Measurements from ENCODE around the gene XCL2.

Gene XCL2

DNA sequence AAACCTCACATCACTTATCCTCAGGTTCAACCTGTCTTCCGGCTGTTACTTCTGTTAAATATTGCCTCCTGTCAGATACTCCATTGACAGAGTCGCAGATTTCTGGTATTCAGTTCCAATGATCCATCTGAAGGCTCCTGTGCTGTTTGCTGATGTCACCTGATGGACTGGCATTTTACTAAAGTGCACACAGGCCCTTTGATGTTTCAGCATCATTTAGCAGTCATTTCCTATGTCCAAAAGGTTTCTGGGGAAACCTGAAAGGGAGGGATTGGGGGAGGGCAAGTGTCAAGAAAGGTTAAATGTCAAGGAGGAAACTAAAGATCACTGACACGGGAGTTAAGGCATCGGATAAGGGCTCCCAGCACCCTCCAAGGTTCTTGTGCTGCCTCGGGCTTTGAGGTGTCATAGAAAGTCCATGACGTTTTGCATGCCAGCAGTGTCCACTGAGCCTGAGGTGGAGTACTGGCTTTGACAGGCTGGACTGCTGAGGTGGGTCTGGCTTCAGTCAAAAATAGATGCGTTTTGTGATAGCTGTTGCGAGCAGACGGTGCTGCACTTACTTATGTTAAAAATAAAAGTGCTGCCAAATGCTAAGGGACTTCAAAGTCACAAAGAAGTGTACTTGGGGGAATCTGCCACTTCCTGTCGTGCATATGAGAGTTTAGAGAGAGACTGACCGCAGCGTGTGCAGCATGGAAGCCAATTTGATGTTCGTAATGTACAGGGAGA lies 30.8 kb downstream of the XCL2 start:
- no peak overlapping the region for H3K4me3 ChIP-seq (ENCODE audit: low read depth, low read length)
- TF ChIP-seq, protein P1, sequence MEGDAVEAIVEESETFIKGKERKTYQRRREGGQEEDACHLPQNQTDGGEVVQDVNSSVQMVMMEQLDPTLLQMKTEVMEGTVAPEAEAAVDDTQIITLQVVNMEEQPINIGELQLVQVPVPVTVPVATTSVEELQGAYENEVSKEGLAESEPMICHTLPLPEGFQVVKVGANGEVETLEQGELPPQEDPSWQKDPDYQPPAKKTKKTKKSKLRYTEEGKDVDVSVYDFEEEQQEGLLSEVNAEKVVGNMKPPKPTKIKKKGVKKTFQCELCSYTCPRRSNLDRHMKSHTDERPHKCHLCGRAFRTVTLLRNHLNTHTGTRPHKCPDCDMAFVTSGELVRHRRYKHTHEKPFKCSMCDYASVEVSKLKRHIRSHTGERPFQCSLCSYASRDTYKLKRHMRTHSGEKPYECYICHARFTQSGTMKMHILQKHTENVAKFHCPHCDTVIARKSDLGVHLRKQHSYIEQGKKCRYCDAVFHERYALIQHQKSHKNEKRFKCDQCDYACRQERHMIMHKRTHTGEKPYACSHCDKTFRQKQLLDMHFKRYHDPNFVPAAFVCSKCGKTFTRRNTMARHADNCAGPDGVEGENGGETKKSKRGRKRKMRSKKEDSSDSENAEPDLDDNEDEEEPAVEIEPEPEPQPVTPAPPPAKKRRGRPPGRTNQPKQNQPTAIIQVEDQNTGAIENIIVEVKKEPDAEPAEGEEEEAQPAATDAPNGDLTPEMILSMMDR (IDR thresholded peaks at IDR 0.05; ENCODE audit: insufficient read depth, low read depth, low read length, missing control alignments) = no peak
- DNase-seq (ENCODE audit: low read depth) = no peak

DNA sequence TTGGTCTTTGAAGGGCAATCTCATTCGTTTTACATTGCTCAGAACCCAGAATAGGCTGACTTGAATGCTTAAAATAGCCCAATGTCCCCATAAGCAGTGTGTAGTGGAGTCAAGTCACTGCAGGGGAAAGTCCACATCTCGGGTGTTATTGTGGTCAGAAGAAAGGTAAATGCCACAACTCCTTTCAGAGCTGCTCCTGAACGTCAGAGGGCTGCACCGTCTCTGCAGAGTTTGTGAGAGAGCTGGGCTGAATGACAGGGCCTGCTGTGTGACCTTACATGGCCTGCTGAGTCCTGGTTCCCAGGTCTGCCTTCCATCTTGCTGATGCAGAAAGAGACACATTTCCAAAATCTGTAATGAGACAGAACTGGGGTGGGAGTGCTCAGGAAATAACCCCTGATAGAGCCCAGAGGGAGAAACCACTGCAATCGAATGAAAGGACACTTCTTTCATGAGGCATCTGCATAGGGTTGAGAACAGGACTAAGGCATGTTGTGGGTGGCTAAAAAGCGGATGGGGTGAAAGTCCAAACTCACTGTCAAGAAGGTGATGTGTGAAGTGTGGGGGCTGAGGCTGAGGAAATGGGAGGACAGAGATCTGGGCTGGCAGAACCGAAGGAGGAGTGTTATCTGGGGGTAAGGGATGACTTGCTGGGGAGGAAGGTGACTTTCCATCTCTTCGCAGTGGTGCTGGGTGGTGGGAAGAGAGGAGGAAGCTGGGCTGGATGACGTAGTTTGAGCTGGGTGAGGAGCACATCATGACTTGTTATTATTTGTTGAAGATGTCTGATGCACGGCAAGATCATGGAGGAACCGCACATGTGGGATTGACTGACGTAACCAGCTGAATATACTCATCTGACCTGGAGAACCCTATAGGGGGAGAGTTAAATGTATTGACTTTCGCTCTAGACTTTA lies 33.7 kb downstream of the XCL2 start:
- DNase-seq (ENCODE audit: low read depth) = peak; percentile 89
- TF ChIP-seq, protein P1 (IDR thresholded peaks at IDR 0.05; ENCODE audit: insufficient read depth, low read depth, low read length, missing control alignments) = no peak
- no peak overlapping the region for H3K4me3 ChIP-seq (ENCODE audit: low read depth, low read length)

DNA sequence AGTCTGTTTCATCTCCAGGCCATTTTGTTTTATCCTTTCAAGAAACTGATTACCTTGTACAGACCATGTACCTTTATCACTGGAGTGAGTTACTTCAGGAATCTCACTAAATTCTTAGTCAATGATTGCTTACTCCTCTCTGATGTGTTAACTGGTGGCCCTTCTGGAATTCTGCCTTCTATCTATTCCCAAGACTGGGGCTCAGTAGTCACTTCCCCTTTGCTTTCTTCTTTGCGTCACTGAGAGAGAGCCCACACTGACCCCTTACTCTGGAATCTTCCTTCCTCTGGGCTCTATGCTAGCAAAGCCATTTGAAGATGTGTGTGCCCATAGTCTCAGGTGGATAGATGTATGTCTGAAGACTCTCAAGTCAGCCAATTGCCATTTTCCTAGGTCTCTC lies 34.6 kb downstream of the XCL2 start:
- no peak overlapping the region for H3K4me3 ChIP-seq (ENCODE audit: low read depth, low read length)
- TF ChIP-seq, protein P1 (IDR thresholded peaks at IDR 0.05; ENCODE audit: insufficient read depth, low read depth, low read length, missing control alignments) = no peak
- no peak for DNase-seq (ENCODE audit: low read depth)

DNA sequence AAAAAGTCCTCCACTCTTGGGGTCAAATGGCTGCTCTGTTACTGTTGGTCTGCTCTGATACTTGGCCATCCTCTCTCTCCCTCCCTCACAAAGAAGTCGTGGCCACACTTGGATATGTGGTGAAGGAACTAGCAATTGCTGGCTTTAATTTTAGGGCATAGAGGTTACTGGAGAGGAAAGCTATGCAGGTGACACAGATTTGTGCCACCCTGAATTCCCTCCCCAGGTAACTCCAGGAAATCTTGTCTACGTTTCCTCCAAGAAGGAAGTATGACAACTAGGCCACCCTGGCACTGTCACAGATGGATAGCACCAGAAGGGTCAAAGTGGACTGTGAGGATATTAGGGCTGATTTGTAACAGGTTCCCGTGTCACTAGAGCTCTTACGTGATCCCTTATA lies 36.0 kb downstream of the XCL2 start:
- no peak overlapping the region for H3K4me3 ChIP-seq (ENCODE audit: low read depth, low read length)
- TF ChIP-seq, protein P1 (IDR thresholded peaks at IDR 0.05; ENCODE audit: insufficient read depth, low read depth, low read length, missing control alignments) = no peak
- DNase-seq (ENCODE audit: low read depth) = no peak

DNA sequence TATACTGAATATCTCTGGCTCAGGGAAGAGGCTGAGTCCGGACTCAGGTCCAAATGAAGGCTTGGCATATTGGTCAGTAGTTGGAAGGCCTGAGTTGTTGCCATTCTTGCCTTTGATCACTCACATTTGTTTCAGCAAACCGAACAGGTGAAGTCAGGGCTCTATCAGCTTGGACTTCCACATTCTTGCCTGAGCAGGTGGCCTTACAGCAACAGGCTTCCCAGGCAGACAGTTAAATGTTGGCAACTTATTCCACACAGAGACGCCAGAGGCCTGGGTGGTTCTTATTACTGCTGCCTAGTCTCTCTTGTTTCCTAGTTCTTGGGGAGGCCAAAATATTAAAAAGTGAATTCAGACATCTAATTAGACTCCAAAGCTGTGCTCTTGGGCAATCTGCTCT lies 36.6 kb downstream of the XCL2 start:
- no peak for DNase-seq (ENCODE audit: low read depth)
- TF ChIP-seq, protein P1 (IDR thresholded peaks at IDR 0.05; ENCODE audit: insufficient read depth, low read depth, low read length, missing control alignments) = no peak
- no peak overlapping the region for H3K4me3 ChIP-seq (ENCODE audit: low read depth, low read length)

DNA sequence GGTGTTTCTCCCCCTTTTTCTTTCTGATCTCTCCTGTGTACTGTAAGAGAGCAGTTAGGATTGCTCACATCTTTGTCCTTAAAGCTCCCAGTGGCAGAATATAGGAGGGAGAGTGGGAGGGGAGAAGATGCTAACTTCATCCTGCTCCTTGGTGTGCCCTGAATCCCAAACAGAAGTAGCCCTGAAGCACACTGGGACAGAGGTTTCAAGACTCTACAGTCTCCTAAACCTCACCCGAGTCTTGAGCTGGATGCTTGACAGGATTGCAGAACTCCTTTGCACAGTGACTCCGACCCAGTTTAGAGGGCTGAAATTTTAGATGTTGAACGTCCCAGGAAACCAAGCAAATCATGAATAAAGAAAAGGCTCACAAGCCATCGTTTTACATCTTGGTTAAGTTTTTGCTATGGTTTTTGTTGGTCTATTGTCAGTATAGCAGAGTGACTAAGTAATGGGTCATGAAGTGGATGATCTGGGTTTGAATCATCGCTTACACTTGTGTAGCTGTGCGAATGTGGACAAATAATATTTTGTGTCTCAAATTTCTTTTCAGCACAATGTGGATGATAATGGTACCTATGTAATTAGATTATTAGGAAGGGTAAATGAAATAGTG lies 37.5 kb downstream of the XCL2 start:
- DNase-seq (ENCODE audit: low read depth) = no peak
- H3K4me3 ChIP-seq (ENCODE audit: low read depth, low read length) = no peak overlapping the region

More for the DNA sequence above, 37.5 kb downstream of the XCL2 start:
- TF ChIP-seq, protein P1 (IDR thresholded peaks at IDR 0.05; ENCODE audit: insufficient read depth, low read depth, low read length, missing control alignments) = no peak
